Midbrain (tissue), 1 donor: ENCODE measurements around the gene PIP5KL1.

Experiments used
- DNase-seq: peaks from one replicate; lab custom pipeline; 2025; lab: John Stamatoyannopoulos, UW

PIP5KL1 gene, protein sequence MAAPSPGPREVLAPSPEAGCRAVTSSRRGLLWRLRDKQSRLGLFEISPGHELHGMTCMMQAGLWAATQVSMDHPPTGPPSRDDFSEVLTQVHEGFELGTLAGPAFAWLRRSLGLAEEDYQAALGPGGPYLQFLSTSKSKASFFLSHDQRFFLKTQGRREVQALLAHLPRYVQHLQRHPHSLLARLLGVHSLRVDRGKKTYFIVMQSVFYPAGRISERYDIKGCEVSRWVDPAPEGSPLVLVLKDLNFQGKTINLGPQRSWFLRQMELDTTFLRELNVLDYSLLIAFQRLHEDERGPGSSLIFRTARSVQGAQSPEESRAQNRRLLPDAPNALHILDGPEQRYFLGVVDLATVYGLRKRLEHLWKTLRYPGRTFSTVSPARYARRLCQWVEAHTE

DNA sequence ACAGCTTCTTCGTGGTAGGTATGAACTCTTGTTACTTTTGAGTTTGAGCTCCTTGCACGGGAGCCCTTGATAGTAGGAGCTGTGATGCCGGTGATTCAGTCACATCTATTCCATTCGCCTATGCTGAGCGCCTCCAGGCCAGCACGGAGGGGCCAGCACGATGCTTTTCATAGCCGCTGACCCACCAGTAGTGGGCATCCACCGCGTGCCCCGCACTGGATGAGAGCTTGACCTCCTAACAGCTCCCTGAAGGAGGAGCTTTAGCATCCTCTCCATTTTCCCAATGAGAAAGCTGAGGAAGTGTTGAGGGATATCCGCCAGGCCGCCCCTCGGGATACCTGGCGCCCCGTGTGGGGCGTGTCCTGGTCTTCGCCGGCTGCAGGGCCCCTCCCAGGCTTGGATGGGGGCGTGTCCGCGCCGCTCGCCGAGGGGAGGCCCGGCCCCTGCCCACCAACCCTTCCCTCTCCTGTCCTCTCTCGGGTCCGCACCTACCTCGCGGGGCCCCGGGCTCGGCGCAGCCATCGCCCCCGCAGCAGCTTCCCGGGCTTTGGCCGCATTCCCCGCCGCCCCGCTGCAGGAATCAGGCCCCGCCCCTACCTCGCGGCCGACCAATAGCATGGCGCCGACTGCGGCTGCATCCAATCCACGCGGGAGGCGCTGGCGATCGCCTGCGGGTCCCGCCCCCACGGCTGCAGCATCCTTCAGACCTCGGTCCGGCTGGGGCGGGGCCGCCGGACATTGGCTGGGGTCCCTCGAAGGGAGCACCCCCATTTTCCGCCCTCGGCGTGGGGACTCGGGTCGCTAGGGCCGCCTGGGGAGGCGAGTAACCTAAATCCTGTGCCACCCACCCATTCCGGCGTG lies at the start of gene PIP5KL1:
Gene PIP5KL1, minus strand, starts transcription at position 547 of the 861 bp plus-strand sequence. Its CDS starts 25 bp downstream, at position 522.
- DNase-seq, result peak; percentile 81

DNA sequence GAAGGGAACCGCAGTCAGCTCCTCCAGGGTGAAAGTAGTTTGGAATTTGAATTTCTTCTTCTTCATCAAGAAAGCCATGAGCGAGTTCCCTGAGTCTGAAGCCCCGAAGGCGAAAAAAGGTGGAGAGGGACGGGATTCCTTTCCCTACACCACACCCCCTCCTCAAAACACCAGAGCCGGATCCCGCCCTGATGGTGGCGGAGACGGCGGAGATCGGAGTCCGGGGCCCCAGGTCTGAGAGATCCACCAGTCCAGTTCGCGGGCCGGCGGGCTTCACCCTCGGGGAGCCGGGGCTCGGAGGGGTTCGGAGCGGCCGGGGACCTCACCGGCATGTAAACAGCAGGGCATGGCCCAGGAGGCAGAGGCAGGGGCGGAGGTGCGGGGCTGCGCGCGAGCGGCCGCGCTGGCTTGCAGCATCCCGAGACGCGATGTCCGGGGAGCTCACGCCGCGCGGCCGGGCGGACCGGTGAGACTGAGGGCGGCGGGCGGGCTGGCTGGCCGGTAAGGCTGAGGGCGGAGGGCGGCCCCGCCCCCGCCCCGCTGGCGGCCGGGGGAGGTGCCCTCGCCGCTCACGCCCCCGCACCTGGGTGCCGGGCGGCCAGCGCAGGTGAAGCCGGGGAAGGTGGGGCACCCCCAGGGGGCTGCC lies 49.6 kb upstream of the PIP5KL1 start:
- no peak for DNase-seq

GRCh38 chr9:127979333-127980059 lies 48.9 kb upstream of the PIP5KL1 start:
- DNase-seq, result peak; percentile 83

- no peak for DNase-seq
Observed at GRCh38 chr9:127979015-127979332, 48.4 kb upstream of the PIP5KL1 start.

DNA sequence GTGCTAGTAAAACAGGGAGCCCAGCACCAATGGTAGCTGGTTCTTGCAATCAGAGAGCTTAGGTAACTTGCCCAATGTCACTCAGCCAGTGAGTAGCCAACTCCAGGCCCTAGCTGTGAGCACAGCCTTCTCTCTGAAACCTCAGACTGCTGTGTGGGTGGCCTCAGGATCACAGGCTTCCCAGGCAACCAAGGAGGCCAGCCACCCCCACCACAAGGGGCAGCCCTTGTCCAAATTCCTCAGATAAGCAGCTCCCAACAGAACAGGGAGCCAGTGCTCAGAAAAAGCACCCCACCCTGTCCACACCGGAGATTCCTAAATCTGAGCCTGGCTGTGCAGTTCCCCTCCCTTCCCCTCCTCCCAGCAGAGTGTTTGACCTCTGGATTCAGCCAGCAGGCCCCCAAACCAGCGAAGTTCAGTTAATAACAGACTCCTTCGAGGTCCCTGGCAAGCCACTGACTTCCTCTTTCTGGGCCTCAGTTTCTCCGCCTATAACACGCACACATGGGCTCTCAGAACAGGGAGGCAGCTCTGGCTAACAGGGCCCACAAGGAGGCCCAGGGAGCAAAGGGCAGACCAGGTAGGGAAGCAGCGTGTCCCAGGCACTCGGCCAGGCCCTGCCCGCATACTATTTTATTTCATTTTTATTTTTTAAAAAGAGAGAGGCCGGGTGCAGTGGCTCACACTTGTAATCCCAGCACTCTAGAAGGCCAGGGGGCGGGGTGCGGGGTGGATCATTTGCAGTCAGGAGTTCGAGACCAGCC lies 47.5 kb upstream of the PIP5KL1 start:
- DNase-seq, result no peak

GRCh38 chr9:127977009-127977883 lies 46.7 kb upstream of the PIP5KL1 start:
- DNase-seq, result no peak

DNA sequence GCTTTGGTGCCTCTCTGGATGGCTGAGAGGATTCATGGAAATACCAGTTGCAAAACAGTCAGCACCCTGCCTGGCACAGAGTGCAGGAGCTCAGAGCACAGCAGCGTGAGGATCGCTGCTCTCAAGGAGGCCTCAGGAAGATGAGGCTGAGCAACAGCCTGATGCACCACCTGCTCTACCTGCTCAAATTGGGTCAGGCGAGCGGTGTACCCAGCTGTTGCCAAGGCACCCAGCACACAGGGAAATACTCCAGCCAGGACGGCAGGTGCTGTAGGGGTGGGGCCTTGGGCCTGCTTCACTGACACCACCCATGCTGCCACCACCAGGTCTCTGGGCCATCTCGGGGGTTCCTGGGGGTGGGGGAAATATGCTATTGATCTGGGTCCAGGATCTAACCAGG lies 45.9 kb upstream of the PIP5KL1 start:
- DNase-seq, result no peak

GRCh38 chr9:127975376-127976315 lies 45.1 kb upstream of the PIP5KL1 start:
- DNase-seq, result peak; percentile 37

DNA sequence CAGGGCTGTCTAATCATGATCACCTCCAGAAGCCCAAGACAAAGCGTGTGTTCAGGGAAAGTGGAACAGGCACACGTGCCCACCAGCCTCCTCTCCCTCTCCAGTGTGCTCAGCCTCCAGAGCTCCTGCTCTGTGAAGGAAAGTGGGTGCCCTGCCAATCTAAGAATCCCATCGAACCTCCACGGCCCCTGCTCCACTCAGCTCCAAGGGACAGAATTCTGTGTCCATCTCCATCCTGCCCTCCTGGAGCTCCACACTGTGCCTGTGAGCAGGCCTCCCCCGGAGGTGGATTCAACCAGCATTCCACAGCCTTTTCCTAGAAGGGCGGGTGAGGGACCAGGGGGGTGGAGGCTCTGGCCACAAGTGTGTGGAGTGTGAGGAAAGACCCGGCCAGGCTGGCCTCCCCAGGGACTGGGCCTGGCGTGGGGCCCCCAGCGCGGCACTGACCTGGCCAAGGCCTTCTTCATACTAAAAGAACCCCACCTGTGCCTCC lies 44.2 kb upstream of the PIP5KL1 start:
- DNase-seq, result peak; percentile 45

- DNase-seq, result no peak
Observed at GRCh38 chr9:127974001-127974768, 43.6 kb upstream of the PIP5KL1 start.

- DNase-seq, result peak; percentile 34
Observed at GRCh38 chr9:127973169-127974000, 42.8 kb upstream of the PIP5KL1 start.

- DNase-seq, result peak; percentile 72
Observed at GRCh38 chr9:127972236-127972871, 41.8 kb upstream of the PIP5KL1 start.

GRCh38 chr9:127971357-127972235 lies 41.0 kb upstream of the PIP5KL1 start:
- peak; percentile 88 for DNase-seq

DNA sequence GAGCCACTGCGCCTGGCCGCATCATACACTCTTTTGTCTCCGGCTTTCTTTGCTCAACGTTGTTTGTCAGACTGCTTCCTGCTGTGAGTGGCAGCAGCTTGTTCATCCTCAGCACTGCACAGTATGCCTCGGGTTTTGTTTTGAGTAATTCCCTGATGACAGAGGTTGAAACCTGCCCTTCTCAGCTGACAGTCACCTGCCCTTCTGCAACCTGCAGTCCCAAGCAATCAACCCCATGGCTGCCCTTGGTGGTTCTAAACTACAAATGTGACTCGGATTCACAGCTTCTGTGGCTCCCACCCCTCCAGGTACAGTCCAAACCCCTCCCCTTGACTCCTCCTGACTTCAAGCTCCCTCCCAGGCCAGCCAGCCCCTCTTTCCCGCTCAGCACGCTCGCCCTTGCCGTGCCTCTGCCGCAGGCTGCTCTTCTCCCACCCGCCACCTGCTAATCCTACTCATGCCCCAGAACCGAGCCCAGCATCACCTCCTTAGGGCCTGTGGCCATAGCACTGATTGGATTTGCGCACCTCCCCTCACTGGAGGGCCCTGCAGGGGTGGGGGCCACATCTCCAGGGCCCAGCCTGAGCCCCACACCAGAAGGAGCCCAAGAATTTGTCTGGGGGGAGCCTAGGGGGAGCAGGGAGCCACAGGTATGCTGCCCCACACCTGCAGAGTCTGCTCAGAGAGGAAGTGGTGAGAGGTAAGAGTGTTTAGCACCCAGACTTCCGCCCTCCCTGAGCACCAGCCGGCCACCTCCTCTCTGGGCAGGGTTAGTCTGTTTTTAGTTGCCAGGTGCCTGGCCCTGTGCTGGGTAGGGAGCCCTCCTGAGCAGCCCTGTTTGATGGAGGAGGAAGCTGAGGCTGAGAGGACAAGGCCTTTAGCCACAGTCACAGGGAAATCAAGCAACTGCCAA lies 40.1 kb upstream of the PIP5KL1 start:
- DNase-seq, result no peak
